Measurements from ENCODE around the gene RASA3. TPM values are rescaled to one million over a fixed set of nuclear protein-coding genes. Genes with fewer than 3 reads are reported as not detected.

RASA3 gene
- total and polyA plus RNA-seq, 2 of the 8 experiments (the other 6 are each of a cell fraction or from before 2014, with no cell fraction given), result 7.5 to 21.9 TPM

DNA sequence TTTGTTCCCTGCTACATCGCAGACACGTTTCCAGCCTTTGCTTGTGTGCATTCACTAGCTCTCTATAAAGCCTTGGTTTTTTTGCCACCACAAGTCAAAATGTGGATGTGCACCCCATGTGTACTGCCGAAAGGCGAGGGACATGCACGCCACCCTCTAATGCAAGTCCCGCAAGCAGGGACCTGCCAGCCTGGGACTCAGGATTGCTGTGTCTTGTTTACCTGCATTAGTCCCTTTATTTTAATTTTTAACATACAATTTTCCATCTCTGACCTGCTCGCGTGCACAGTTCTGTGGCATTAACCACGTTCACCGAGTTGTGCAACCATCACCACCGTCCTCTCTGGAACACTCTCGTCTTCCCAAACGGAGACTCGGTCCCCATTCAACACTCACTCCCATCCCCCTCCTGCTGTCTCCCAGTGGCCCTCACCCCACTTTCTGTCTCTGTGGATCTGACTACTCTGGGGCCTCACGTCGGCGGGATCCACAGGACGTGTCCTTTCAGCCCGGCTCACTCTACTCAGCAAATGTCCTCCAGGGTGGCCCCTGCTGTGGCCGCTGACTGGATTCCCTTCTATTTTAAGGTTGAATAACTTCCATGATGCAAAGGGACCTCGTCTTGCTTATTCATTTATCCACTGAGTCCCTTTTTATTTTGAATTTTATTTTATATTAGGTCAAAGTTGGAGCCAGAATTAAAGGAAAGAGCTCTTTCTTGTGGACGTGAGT is 58.4 kb downstream of the RASA3 start:
- FAIRE-seq, result no peak
- POLR2A ChIA-PET (ENCODE audit: partially characterized antibody), result no interaction called here

More for the DNA sequence above, 58.4 kb downstream of the RASA3 start:
- Histone ChIP-seq H3K56ac (replicated peaks; ENCODE audit: insufficient read length, low read depth, low read length) (no peak overlapping the region), H3K9ac (replicated peaks in 1 of 4; ENCODE audit: extremely low read depth in 1 of 4, low read depth in 3 of 4, low read length in 3 of 4) (no peak overlapping the region), H3K27me3 (replicated peaks in 1 of 4; ENCODE audit: control insufficient read depth in 3 of 4, extremely low read depth in 1 of 4, insufficient read depth in 3 of 4, low read length in 3 of 4) (no peaks in the 10 kb centered on the region), H3K4me2 (ENCODE audit: insufficient read depth in 1 of 2, low read depth in 2 of 2, low read length in 2 of 2) (no peak overlapping the region), H2BK20ac (ENCODE audit: low read length) (no peak overlapping the region), H3K4me1 (replicated peaks in 1 of 4; ENCODE audit: control insufficient read depth in 3 of 4, insufficient read depth in 4 of 4, low read length in 3 of 4) (peaks cover 0 to 3% (median 2%) of the 10 kb centered on the region in 4 experiments; a peak in 5 of 7 replicates), H4K8ac (ENCODE audit: extremely low read depth, insufficient read depth, low read length) (peak overlapping the region; percentile 57; the same call in 1 of the 2 replicates), H4K91ac (replicated peaks; ENCODE audit: insufficient read length, low read length) (no peak overlapping the region), H3K9me3 (ENCODE audit: insufficient read depth in 2 of 2, low read depth in 1 of 2, low read length in 1 of 2) (no peaks in the 10 kb centered on the region; a peak in 1 of 4 replicates), H3K18ac (ENCODE audit: extremely low read depth, low read length) (no peak overlapping the region), H3K36me3 (ENCODE audit: control insufficient read depth in 2 of 4, insufficient read depth in 4 of 4, low read length in 3 of 4) (no peaks in the 10 kb centered on the region), H2AFZ (ENCODE audit: low read length) (no peak overlapping the region), H4K20me1 (replicated peaks in 1 of 2; ENCODE audit: control insufficient read depth in 1 of 2, insufficient read depth in 2 of 2, low read length in 2 of 2) (peaks cover 0 to 15% of the 10 kb centered on the region in 2 experiments), H3K14ac (ENCODE audit: insufficient read length) (no peak overlapping the region), H4K5ac (ENCODE audit: insufficient read length, low read depth, low read length) (no peak overlapping the region), H2BK15ac (ENCODE audit: low read length) (no peak overlapping the region), H2BK12ac (ENCODE audit: low read depth, low read length) (no peak overlapping the region), H2BK5ac (ENCODE audit: low read depth, low read length) (no peak overlapping the region), H3K23ac (ENCODE audit: insufficient read length) (no peak overlapping the region), H3K79me1 (ENCODE audit: low read depth, low read length) (peaks cover 10% of the 10 kb centered on the region), H2AK5ac (ENCODE audit: low read depth, low read length) (no peak overlapping the region), H3K23me2 (ENCODE audit: low read depth, low read length) (no peaks in the 10 kb centered on the region), H2BK120ac (replicated peaks; ENCODE audit: low read depth, low read length) (no peak overlapping the region), H3K79me2 (ENCODE audit: control insufficient read depth in 1 of 2, insufficient read depth in 2 of 2, low read length in 2 of 2) (peaks cover 0 to 1% of the 10 kb centered on the region in 2 experiments; a peak in 1 of 4 replicates), H3K4me3 (ENCODE audit: extremely low read depth in 1 of 4, insufficient read depth in 2 of 4, low read depth in 3 of 4, low read length in 4 of 4) (no peak overlapping the region), H3K4ac (replicated peaks; ENCODE audit: insufficient read length, low read depth, low read length) (no peak overlapping the region), H3K27ac (ENCODE audit: low read depth, low read length) (no peak overlapping the region)
- CTCF ChIA-PET (ENCODE audit: partially characterized antibody), result interaction anchor here (1.0 to 1.1 kb wide), 2 partner anchors 9 to 152 kb away, joined by 3 read pairs; no protein-coding TSS in a partner anchor
- WGBS, 2 experiments (ENCODE audit: extremely low coverage in 1 of 2, insufficient coverage in 1 of 2, insufficient read length in 1 of 2, insufficient replicate concordance in 2 of 2, low coverage in 1 of 2, low lambda C conversion rate in 2 of 2, missing lambda C conversion rate in 1 of 2), result 88% methylated on average over 22 of the region's 22 CpGs; no CpG with 5 or more reads in 1 of the 2 experiments
- no peak for TF ChIP-seq KDM4A (IDR thresholded peaks at IDR 0.05; ENCODE audit: low read depth, low read length, severe bottlenecking)
- DNase-seq (ENCODE audit: low read depth in 1 of 2, low spot score in 2 of 2), result no peak
